ENCODE data around the gene CCDC175.

CCDC175 gene

GRCh38 chr14:59576332-59577294 is at the start of gene CCDC175:
TSS of gene CCDC175 (minus strand) at chr14:59576812. CDS start at chr14:59576775, 37 bp downstream.
- Mint-ChIP-seq H3K27ac (no peak within 1 kb of the TSS), H3K4me3 (peak within 1 kb of the TSS; percentile 67), H3K9me3 (ENCODE audit: low read depth) (no peaks in the 10 kb centered on the region), H3K36me3 (no peaks in the 10 kb centered on the region), H3K4me1 (ENCODE audit: low read depth) (peaks cover 8% of the 10 kb centered on the region), H3K27me3 (peaks cover 13% of the 10 kb centered on the region)

- no peak overlapping the region for H3K27ac Mint-ChIP-seq
- no peaks in the 10 kb centered on the region for H3K36me3 Mint-ChIP-seq
- no peaks in the 10 kb centered on the region for H3K4me1 Mint-ChIP-seq (ENCODE audit: low read depth)
- H3K4me3 Mint-ChIP-seq = no peak overlapping the region
- peaks cover 13% of the 10 kb centered on the region for H3K27me3 Mint-ChIP-seq
- no peaks in the 10 kb centered on the region for H3K9me3 Mint-ChIP-seq (ENCODE audit: low read depth)
Observed at GRCh38 chr14:59622631-59623030, 46.0 kb upstream of the CCDC175 start.

- no peak overlapping the region for H3K27ac Mint-ChIP-seq
- no peaks in the 10 kb centered on the region for H3K4me1 Mint-ChIP-seq (ENCODE audit: low read depth)
- H3K36me3 Mint-ChIP-seq = no peaks in the 10 kb centered on the region
- no peak overlapping the region for H3K4me3 Mint-ChIP-seq
- H3K27me3 Mint-ChIP-seq = peaks cover 4% of the 10 kb centered on the region
- no peaks in the 10 kb centered on the region for H3K9me3 Mint-ChIP-seq (ENCODE audit: low read depth)
Observed at GRCh38 chr14:59619061-59619460, 42.4 kb upstream of the CCDC175 start.

GRCh38 chr14:59601056-59601455 is 24.4 kb upstream of the CCDC175 start:
- no peak overlapping the region for H3K4me3 Mint-ChIP-seq
- H3K4me1 Mint-ChIP-seq (ENCODE audit: low read depth) = no peaks in the 10 kb centered on the region
- no peak overlapping the region for H3K27ac Mint-ChIP-seq
- H3K27me3 Mint-ChIP-seq = peaks cover 5% of the 10 kb centered on the region
- no peaks in the 10 kb centered on the region for H3K9me3 Mint-ChIP-seq (ENCODE audit: low read depth)
- no peaks in the 10 kb centered on the region for H3K36me3 Mint-ChIP-seq

GRCh38 chr14:59600211-59600945 is 23.8 kb upstream of the CCDC175 start:
- Mint-ChIP-seq H3K36me3 (no peaks in the 10 kb centered on the region), H3K4me1 (ENCODE audit: low read depth) (no peaks in the 10 kb centered on the region), H3K9me3 (ENCODE audit: low read depth) (no peaks in the 10 kb centered on the region), H3K27me3 (peaks cover 5% of the 10 kb centered on the region), H3K27ac (no peak overlapping the region), H3K4me3 (no peak overlapping the region)

GRCh38 chr14:59595071-59595470 is 18.5 kb upstream of the CCDC175 start:
- H3K36me3 Mint-ChIP-seq = peaks cover 6% of the 10 kb centered on the region
- no peaks in the 10 kb centered on the region for H3K4me1 Mint-ChIP-seq (ENCODE audit: low read depth)
- H3K27me3 Mint-ChIP-seq = peaks cover 10% of the 10 kb centered on the region
- H3K9me3 Mint-ChIP-seq (ENCODE audit: low read depth) = peaks cover 6% of the 10 kb centered on the region
- H3K4me3 Mint-ChIP-seq = no peak overlapping the region
- H3K27ac Mint-ChIP-seq = no peak overlapping the region

GRCh38 chr14:59591641-59592370 is 15.2 kb upstream of the CCDC175 start:
- peaks cover 5% of the 10 kb centered on the region for H3K4me1 Mint-ChIP-seq (ENCODE audit: low read depth)
- peaks cover 6% of the 10 kb centered on the region for H3K9me3 Mint-ChIP-seq (ENCODE audit: low read depth)
- H3K36me3 Mint-ChIP-seq = peaks cover 6% of the 10 kb centered on the region
- H3K4me3 Mint-ChIP-seq = no peak overlapping the region
- peaks cover 5% of the 10 kb centered on the region for H3K27me3 Mint-ChIP-seq
- H3K27ac Mint-ChIP-seq = no peak overlapping the region

GRCh38 chr14:59588101-59588500 is 11.5 kb upstream of the CCDC175 start:
- Mint-ChIP-seq H3K27ac (no peak overlapping the region), H3K27me3 (no peaks in the 10 kb centered on the region), H3K36me3 (peaks cover 6% of the 10 kb centered on the region), H3K9me3 (ENCODE audit: low read depth) (peaks cover 6% of the 10 kb centered on the region), H3K4me3 (no peak overlapping the region), H3K4me1 (ENCODE audit: low read depth) (peaks cover 15% of the 10 kb centered on the region)

GRCh38 chr14:59585891-59586554 is 9.4 kb upstream of the CCDC175 start:
- H3K27me3 Mint-ChIP-seq = peaks cover 2% of the 10 kb centered on the region
- H3K4me1 Mint-ChIP-seq (ENCODE audit: low read depth) = peaks cover 15% of the 10 kb centered on the region
- no peaks in the 10 kb centered on the region for H3K36me3 Mint-ChIP-seq
- no peak overlapping the region for H3K27ac Mint-ChIP-seq
- peak overlapping the region; percentile 68 for H3K4me3 Mint-ChIP-seq
- H3K9me3 Mint-ChIP-seq (ENCODE audit: low read depth) = no peaks in the 10 kb centered on the region

- peaks cover 4% of the 10 kb centered on the region for H3K27me3 Mint-ChIP-seq
- no peak overlapping the region for H3K27ac Mint-ChIP-seq
- peaks cover 15% of the 10 kb centered on the region for H3K4me1 Mint-ChIP-seq (ENCODE audit: low read depth)
- H3K4me3 Mint-ChIP-seq = no peak overlapping the region
- no peaks in the 10 kb centered on the region for H3K9me3 Mint-ChIP-seq (ENCODE audit: low read depth)
- no peaks in the 10 kb centered on the region for H3K36me3 Mint-ChIP-seq
Observed at GRCh38 chr14:59583755-59584154, 7.1 kb upstream of the CCDC175 start.

- H3K36me3 Mint-ChIP-seq = no peaks in the 10 kb centered on the region
- no peak overlapping the region for H3K4me3 Mint-ChIP-seq
Observed at GRCh38 chr14:59582845-59583509, 6.4 kb upstream of the CCDC175 start.

GRCh38 chr14:59582161-59582560 is 5.5 kb upstream of the CCDC175 start:
- no peak overlapping the region for H3K27ac Mint-ChIP-seq
- no peaks in the 10 kb centered on the region for H3K36me3 Mint-ChIP-seq
- peaks cover 13% of the 10 kb centered on the region for H3K4me1 Mint-ChIP-seq (ENCODE audit: low read depth)
- peaks cover 10% of the 10 kb centered on the region for H3K27me3 Mint-ChIP-seq
- no peak overlapping the region for H3K4me3 Mint-ChIP-seq
- no peaks in the 10 kb centered on the region for H3K9me3 Mint-ChIP-seq (ENCODE audit: low read depth)

More at GRCh38 chr14:59582845-59583509, 6.4 kb upstream of the CCDC175 start:
- peaks cover 7% of the 10 kb centered on the region for H3K27me3 Mint-ChIP-seq
- H3K4me1 Mint-ChIP-seq (ENCODE audit: low read depth) = peaks cover 15% of the 10 kb centered on the region
- H3K27ac Mint-ChIP-seq = no peak overlapping the region
- H3K9me3 Mint-ChIP-seq (ENCODE audit: low read depth) = no peaks in the 10 kb centered on the region

- H3K9me3 Mint-ChIP-seq (ENCODE audit: low read depth) = no peaks in the 10 kb centered on the region
- peaks cover 9% of the 10 kb centered on the region for H3K4me1 Mint-ChIP-seq (ENCODE audit: low read depth)
- no peak overlapping the region for H3K27ac Mint-ChIP-seq
- H3K27me3 Mint-ChIP-seq = peaks cover 13% of the 10 kb centered on the region
- H3K36me3 Mint-ChIP-seq = no peaks in the 10 kb centered on the region
- no peak overlapping the region for H3K4me3 Mint-ChIP-seq
Observed at GRCh38 chr14:59580911-59581310, 4.3 kb upstream of the CCDC175 start.

- no peaks in the 10 kb centered on the region for H3K4me1 Mint-ChIP-seq (ENCODE audit: low read depth)
- H3K9me3 Mint-ChIP-seq (ENCODE audit: low read depth) = no peaks in the 10 kb centered on the region
- peaks cover 16% of the 10 kb centered on the region for H3K27me3 Mint-ChIP-seq
- no peak overlapping the region for H3K4me3 Mint-ChIP-seq
- H3K36me3 Mint-ChIP-seq = no peaks in the 10 kb centered on the region
- no peak overlapping the region for H3K27ac Mint-ChIP-seq
Observed at GRCh38 chr14:59570122-59570521, 6.5 kb downstream of the CCDC175 start.
